GM21367 (cell line): Measurements from ENCODE around the gene NADSYN1.

ENCODE experiments used
- ATAC-seq: cut with Tn5 transposase; IDR thresholded peaks from one replicate; pipeline ENCODE4 v1.9.1; 2021; ENCODE audit not compliant: unreplicated experiment

The NADSYN1 gene

DNA sequence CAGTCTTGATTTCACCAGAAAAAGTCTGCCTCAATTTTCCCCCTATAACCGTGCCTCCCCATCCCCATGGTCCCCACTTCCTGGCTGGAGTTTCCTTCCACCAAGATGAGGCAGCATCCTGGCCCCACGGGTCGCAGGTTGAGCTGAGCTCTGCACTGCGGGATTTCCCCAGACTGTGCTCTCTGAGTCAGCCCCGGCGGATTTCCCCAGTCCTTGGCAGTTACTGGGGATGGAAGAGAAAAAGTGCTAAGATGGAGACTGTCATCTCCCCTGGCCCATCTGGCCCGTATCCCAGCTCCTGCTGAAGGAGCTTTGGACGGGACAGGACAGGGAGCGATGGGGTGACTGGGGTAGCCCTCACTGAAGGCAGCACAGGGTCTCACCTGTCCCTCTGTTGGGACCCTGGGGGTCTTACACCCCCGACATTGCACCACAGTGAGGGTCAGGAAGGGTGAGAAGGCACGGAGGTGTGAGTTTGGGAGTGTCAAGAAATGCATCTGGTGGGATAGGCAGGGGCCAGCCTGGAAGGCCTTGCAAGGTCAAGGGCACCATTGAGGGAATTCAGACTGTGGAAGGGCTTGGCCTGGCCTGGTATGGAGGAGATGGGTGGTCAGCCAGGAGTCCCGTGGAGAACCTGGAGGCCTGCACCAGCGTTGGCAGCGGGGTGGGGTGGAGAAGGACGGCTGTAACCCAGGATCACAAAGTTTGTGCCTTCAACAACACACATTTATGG, 36.5 kb downstream of the NADSYN1 start:
- ATAC-seq: no peak

DNA sequence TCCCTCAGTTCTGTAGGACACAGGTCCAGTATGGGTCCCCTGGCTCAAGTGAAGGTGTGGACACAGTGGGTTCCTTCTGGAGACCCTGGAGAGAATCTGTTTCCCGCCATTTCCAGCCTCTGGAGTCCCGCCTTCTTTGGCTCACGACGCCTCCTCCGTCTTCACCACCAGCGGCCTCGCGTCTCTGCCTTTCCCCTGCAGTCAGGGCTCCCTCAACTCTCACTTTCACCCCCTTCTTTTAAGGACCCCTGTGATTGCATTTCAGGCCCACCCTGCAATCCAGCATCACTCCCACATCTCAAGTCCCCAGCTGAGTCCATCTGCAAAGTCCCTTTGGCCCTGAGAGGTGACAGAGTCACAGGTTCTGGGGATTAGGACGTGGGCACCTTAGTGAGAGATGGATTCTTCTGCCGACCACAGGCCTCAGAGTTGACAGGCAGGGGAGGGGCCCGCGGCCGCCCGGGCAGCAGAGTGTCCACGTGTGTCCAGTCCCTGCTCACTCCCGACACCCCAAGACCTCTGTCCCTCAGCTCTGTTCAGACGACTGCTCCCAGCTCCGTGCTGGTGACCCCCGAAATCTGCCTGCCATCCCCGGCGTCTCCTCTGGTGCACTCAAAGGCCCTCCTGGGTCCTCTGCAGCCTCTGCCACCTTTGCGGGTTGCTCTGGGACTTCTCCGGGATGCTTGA, 37.2 kb downstream of the NADSYN1 start:
- ATAC-seq: no peak

DNA sequence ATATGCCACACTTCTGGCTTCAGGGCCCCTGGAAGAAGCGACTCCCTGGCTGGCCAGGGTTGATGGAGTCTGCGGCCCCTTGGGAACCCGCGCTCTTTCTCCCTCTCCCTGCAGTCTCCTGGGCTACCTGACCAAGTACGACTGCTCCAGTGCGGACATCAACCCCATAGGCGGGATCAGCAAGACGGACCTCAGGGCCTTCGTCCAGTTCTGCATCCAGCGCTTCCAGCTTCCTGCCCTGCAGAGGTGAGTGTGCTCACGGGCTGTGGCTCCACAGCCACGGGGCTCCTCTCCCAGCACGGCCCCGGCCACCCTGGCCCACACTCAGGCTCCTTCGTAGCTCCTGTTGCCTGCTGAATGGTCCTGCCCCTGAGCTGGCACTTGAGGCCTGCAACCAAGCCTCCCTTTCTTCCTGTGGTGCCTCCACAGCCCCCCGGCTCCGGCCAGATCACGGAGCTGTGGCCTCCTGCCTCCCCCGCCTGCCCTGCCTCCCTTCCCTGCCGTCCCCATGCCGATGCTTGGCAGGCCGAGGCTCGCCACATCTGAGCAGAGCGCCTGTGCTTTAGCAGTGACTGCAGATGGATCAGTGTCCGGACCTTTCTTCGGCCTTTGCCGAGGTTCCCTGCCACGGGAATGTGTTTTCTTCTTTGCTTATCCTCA, 37.9 kb downstream of the NADSYN1 start:
- no peak for ATAC-seq

DNA sequence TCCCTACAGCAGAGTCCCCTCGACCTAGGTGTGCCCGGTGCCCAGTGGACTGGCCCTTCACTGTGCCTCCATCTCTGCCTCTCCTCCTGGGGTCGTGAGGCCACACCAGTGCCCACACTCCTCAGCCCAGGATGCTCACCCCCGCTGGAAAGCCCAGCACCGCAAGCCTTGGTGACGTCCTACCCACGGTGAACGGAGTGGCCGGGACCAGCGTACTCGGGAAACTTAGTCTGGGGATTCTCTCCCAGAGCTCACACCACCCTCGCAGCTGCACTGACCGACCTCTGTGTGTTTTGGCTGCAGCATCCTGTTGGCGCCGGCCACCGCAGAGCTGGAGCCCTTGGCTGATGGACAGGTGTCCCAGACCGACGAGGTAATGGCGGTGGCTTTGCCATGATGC, 38.5 kb downstream of the NADSYN1 start:
- no peak for ATAC-seq

DNA sequence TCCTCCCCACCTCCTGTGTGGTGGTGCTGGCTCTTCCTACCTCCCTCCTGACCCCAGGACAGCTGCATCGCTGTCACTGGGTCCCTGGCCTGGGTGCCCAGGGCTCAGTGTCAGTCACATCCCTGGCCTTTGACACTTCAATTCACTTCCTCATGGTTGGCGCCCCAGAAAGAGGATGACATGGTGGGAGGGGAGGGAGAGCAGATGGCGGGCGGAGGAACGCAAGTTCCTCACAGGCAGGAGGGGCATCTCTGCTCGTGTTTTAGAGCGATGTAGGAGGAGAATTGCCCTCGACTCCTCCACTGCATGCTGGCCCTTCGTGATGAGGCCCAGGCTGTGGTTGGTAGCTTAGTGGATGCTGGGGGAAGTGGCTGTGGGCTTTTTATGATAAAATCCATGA, 38.9 kb downstream of the NADSYN1 start:
- ATAC-seq: no peak

DNA sequence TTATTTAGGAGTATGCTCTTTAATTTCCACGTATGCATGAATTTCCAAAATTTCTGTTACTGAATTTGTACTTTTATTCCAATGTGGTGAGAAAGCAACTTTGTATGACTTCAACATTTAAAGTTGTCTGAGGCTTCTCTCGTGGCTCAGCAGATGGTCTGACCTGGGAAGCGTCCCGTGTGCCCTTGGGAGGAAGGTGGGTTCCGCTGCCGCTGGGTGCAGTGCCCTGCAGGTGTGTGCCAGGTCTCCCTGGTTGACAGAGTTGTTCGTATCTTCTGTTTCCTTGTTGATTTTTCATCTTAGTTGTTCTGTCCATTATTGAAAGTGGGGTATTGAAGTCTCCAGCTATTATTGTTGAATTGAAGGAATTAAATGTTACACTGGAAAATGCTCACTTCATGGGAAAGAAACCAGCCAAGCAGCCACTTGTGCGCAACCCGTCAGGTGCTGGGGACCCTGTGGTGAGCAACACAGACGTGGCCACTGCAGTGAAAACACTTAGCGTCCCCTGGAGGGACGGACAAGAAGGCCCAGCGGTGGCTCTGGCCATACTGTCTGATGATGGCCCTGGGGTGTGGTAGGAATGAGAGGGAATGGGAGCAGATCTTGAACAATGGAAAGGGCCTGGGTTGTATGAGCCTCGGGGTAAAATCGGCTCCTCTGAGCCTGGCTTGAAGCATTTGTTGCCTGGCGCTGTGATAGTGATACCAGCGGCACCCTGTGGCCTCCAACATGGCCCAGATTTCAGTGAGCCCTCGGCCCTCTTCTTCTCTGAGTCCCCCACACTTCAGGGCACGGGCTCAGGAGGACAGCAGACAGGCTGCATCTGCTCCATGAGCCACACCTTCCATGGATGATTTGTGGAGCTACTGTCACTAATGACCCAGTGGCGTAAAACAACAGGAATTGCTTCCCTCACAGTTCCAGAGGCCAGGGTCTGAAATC, 42.6 kb downstream of the NADSYN1 start:
- no peak for ATAC-seq

DNA sequence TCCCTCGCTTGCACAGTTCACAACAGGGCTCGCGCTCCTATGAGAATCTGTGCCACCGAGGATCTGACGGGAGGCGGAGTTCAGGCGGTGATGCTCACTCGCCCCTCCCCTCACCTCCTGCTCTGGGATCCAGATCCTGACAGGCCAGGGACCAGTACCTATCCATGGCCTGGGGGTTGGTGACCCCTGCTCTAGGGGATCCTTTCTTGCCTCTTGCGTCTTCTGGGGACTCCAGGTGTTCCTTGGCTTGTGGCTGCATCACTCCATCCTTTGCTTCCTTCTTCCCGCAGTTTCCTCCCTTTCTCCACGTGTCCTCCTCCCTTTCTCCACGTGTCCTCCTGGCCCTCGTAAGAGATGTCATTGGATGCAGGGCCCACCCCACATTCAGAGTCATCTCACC, 43.4 kb downstream of the NADSYN1 start:
- no peak for ATAC-seq

DNA sequence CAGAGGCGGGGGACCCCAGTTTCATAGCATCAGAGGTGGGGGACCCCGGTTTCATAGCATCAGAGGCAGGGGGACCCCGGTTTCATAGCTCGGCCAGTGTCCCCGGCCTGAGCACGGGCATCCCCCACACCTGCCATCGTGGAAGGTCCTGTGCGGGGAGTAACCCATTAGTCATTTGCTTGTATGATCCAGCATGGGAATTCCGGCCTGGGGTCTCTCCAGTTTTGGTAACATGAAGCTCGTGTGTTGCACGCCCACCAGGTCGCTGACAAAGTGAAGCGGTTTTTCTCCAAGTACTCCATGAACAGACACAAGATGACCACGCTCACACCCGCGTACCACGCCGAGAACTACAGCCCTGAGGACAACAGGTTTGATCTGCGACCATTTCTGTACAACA, 45.1 kb downstream of the NADSYN1 start:
- no peak for ATAC-seq

DNA sequence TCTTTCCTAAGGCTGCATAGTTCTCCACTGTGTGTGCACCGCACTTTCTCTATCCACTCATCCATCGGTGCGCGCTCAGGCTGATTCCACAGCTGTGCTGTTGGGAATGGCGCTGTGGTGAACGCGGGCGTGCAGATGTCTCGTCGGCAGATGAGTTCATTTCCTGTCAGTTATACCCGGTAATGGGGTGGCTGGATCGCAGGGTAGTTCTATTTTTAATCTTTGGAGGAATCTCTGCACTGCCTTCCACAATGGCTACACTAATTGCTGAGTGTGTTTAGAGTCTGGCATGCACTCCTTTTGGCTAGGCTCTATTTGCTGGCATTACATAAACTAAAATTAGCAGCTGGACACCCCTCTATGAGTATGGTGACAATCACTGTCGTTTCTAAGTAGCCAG, 46.1 kb downstream of the NADSYN1 start:
- ATAC-seq: no peak

DNA sequence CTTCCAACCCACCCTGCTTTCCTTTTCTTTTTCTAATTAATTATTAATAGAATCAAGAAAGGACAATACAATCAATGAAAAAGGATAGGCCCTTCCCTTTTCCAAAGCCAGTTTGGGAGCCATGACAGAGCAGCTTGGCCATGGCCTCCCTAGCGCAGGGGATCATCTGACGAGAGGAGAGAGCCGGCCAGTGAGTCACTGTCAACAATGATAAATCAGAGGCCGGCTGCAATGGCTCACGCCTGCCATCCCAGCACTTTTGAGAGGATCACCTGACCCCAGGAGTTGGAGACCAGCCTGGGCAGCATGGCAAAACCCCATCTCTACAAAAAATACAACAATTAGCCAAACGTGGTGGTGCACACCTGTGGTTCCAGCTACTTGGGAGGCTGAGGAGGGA, 46.5 kb downstream of the NADSYN1 start:
- no peak for ATAC-seq

DNA sequence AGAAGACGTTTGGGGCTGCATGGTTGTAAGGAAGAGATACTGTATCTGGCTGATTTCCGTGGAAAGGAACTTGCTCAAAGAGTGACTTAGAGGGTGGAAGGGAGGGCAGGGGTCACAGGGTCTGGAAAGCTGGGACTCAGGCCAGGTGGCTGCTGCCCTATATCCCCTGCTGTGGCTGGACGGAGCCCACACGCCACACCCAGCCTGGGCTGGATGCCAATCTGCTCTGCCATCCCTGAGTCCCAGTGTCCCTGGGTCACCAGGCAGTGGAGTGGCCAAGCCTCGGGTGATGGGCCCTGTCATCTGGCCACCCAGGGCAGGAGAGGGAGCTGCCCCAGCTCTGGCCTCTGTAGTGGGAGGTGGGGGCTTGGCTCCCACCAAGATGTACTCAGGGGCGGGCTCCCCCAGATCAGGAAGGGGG, 47.6 kb downstream of the NADSYN1 start:
- no peak for ATAC-seq

DNA sequence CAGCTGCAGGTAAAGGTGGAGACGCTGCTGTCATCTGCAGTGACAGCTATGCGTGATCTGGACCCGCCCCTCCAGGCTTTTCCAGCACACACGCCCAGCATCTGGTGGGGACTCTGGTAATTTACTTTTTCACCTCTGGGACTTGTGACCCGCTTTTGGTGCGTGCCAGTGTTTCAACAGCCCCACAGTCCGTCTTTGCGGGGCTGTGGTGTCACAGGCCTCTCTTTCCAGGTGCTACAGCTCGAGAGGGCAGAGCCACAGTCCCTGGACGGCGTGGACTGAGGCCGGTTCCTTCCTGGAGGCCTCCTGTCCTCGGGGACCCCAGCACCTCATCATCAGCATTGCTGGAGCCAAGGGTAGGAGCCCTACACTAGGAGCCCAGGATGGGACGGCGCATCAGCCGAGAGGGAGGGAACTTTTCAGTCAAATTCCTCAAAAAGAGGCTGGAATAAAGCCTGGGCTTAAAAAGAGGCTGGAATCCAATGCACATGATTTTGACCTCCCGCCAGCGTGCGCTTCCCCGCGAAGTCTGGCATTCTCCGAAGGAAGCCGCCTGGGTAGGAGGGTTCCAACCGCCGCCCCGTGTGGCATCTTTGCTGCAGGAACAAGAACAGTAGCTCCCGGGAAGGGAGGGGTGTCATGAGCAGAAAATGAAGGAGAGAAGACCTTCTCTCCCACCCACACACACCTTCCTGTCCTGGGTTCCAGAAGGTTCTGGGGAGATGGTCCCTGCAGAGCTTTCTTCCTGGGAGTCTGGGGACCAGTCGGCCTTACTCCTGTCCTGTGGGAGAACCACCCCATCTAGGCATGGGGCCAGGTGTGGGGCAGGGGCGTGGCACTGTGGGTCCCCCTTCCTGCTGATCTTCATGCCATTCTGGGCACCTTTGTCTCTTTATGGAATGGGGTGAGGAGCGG, 48.3 kb downstream of the NADSYN1 start:
- no peak for ATAC-seq

DNA sequence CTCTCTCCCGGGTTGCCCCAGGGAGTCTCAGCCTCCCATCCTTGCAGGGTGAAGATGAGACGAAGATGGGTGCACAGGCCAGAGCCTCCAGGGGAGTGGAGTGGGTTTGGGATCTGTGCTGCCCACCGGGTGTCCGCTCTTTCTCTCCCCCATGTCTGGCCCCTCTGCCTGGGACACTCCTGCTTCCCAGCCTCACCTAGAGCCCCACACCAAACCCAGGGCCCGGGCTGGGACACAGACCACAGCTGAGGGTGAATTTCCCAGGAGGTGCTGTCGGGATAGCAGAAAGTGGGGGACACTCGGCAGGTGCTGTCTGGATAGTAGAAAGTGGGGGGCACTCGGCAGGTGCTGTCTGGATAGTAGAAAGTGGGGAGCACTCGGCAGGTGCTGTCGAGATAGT, 49.0 kb downstream of the NADSYN1 start:
- no peak for ATAC-seq

DNA sequence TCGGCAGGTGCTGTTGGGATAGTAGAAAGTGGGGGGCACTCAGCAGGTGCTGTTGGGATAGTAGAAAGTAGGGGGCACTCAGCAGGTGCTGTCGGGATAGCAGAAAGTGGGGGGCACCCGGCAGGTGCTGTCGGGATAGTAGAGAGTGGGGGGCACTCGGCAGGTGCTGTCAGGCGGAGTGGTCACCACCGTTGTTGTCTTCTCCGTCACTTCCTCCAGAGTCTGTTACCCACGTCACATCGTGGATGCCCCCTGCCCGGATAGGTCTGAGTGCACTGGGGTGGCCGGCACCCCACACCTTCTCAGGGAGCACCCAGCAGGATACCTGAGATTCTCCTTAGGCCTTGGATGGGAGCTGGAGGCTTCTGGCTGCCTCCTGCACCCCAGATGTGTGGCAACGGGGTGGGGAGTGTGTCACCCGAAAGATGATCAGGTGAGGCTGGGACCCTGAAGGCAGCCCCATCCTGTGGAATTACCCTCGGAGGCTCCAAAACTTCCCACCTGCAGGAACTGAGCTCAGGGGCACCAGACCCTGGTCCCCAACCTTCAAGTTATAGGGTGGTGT, 50.0 kb downstream of the NADSYN1 start:
- no peak for ATAC-seq

DNA sequence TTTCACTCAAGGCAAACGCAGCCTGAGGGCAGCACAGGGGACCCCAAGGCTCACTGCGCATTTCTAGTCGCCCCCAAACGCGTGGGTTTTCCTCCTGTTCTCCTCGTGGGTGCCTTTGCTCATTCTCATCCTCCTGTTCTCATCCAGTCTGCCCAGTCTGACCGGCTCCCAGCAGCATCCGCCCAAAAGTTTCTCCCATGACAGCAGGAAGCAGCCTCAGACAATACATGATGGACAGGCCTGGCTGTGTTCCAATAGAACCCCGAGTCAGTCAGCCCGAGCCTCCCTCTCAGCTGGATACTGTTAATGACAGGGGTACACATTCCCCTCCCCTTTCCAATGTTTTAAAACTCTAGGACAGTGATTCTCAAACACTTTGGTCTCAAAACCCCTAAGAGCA, 51.5 kb downstream of the NADSYN1 start:
- ATAC-seq: no peak

DNA sequence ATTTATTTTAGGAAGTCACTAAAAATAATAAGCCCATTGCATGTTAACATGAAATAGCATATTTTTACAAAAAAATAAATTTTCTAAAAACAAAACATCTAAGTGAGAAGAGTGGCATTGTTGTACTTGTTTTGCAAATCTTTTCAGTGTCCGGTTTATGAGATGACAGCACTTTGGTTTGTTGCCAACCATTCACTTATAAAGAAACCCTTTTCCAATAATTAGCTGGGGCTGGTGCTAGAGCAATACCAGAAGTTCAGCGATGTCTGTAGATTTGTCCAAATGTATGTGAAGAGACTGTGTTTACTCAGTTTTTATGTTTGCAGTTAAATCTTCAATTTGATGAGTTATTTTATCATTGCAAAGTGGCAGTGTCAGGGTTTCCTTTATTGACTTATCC, 52.0 kb downstream of the NADSYN1 start:
- no peak for ATAC-seq

DNA sequence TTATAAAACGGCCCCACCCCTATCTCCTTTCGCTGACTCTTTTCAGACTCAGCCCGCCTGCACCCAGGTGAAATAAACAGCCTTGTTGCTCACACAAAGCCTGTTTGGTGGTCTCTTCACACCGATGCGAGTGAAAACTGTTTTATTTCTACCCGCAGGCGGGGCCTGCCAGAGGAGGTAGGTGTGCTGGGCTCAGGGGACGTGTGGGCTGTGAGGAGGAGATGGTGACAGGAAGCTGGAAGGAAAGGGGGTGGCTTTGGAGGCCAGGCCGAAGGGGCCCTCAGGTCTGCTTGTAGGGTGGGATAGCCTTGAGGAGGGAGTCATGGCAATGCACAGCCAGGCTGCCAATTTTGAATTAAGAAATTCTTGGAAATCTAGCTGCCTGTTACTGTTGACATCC, 52.8 kb downstream of the NADSYN1 start:
- ATAC-seq: no peak

DNA sequence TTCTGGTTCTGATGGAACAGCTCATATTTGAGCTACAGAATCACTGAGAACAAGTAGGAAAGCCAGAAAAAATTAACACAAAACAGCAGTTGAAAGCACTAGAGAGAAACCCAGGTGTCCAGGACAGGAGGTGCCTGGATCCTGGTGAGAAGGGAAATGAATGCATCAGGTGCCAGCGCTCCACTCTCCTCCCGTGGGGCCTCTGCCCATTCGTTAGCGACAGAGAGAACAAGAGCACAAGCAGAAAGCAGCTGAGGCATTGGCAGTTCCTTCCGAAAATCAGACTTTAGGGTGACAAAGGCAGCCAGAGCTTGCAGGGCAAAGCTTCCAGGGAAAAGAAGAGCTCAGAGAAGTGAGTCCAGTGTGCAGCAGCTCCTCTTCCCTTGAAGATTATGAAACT, 54.1 kb downstream of the NADSYN1 start:
- ATAC-seq: no peak

DNA sequence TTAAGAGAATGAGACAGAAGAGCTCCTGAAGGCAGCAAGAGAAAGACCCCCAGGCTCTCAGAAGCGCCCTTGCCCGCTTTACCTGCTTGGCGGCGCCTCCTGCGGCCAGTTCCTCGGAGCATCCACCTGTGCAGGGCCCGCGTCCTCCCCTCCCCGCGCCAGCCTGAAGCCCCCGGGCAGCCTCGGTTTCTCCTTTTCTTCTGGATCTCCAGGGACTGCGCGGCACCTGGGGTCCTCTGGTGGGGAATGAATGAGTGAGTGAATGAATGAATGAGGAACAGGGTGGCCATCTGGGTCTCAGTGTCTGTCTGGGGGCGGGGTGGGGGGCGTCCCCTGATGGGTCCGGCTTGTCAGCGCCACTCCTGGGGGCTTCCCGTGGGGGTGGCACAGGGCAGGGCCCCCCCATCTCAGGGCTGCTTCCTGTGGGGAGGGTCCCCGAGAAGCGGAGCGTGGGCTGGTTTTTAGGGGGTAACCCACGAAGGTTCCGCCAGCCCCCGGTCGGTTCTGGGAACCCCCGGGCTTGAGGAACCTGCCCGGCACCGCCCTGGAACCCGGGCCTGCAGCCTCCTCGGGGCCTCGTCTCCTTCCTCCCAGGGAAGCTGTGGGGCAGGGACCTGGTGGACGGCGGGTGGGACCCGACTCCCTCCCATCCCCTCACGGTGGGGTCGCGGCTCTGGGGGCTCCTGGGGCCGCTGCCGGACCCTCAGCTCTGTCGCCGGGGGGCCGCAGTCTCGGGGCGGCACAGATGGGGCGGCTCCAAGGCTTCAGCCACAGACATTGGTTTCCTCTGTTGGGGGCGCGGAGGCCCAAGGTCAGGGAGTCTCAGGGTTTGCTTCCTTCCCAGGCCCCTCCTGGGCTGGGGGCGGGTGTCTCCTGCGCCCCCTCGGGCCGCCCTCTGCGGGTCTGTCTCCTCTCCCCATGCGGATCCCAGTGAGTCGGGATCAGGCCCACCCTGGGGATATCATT, 65.8 kb downstream of the NADSYN1 start:
- ATAC-seq: no peak
